ENCODE results near the gene SOX18. TPM values are rescaled to one million over a fixed set of nuclear protein-coding genes. Genes with fewer than 3 reads are reported as not detected.
"Not testable (repeated sequence)": the region's sequence is repeated elsewhere in the genome, so short reads cannot be mapped to it uniquely, and the experiment has no call there.

Gene SOX18
- total and polyA plus RNA-seq, 5 donors from 2014 or later = not detected

DNA sequence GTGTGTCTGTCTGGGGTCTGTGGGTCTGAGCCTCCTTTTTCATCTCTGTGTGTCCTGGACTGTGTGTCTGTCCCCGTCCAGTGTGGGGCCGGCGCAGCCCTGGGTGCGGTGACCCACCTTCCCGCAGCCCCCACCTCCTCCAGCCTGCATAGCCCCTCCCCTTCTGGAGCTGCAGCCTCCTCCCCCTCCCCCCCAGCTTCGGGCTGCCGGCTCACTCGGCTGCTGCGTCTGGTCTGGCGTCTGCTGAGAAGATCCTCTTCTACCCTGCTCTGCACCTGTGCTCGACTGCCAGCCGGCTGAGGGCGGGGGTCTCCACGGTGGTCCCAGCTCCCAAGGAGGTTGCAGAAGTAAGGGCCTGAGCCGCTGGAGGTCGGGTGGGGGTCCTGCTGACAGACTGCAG lies 42.3 kb upstream of the SOX18 start:
- H3K4me1 Mint-ChIP-seq = peaks cover 0 to 7% (median 4%) of the 10 kb centered on the region in 4 donors
- peaks cover 0 to 7% (median 2%) of the 10 kb centered on the region in 7 donors for H3K9me3 Mint-ChIP-seq
- H3K36me3 ChIP-seq (ENCODE audit: control insufficient read depth, insufficient read depth, low read length) = no peaks in the 10 kb centered on the region
- H3K27me3 ChIP-seq (ENCODE audit: control insufficient read depth, insufficient read depth, low read length) = no peaks in the 10 kb centered on the region
- peaks cover 18% of the 10 kb centered on the region for H3K27me3 Mint-ChIP-seq
- no peak for DNase-seq
- no peak overlapping the region for H3K4me3 ChIP-seq (ENCODE audit: low read depth, low read length)
- ATAC-seq (ENCODE audit: low read depth in 2 of 2) = no peak
- peaks cover 0 to 6% of the 10 kb centered on the region in 2 experiments for H3K9me3 ChIP-seq (ENCODE audit: control insufficient read depth in 2 of 2, low read length in 2 of 2)
- no peaks in the 10 kb centered on the region for H3K4me1 ChIP-seq (ENCODE audit: control insufficient read depth, insufficient read depth, low read length, poor library complexity, severe bottlenecking)
- H3K4me3 Mint-ChIP-seq = no peak overlapping the region
- no peak overlapping the region for H3K27ac Mint-ChIP-seq
- H3K36me3 Mint-ChIP-seq = peaks cover 7% of the 10 kb centered on the region
- no peak overlapping the region for H3K27ac ChIP-seq (ENCODE audit: insufficient read depth, low read length, poor library complexity, severe bottlenecking)

- ATAC-seq (ENCODE audit: low read depth in 2 of 2) (no peak), DNase-seq (no peak)
- Histone ChIP-seq H3K27me3 (ENCODE audit: control insufficient read depth, insufficient read depth, low read length) (no peaks in the 10 kb centered on the region), H3K36me3 (ENCODE audit: control insufficient read depth, insufficient read depth, low read length) (no peaks in the 10 kb centered on the region), H3K27ac (ENCODE audit: insufficient read depth, low read length, poor library complexity, severe bottlenecking) (no peak overlapping the region), H3K4me3 (ENCODE audit: low read depth, low read length) (no peak overlapping the region), H3K4me1 (ENCODE audit: control insufficient read depth, insufficient read depth, low read length, poor library complexity, severe bottlenecking) (no peaks in the 10 kb centered on the region), H3K9me3 (ENCODE audit: control insufficient read depth in 2 of 2, low read length in 2 of 2) (peaks cover 0 to 6% of the 10 kb centered on the region in 2 experiments)
- no peak overlapping the region for H3K4me3 Mint-ChIP-seq
- no peak overlapping the region for H3K27ac Mint-ChIP-seq
- peaks cover 0 to 9% (median 2%) of the 10 kb centered on the region in 7 donors for H3K9me3 Mint-ChIP-seq
- peaks cover 18% of the 10 kb centered on the region for H3K27me3 Mint-ChIP-seq
- H3K36me3 Mint-ChIP-seq = peaks cover 3% of the 10 kb centered on the region
- H3K4me1 Mint-ChIP-seq = peaks cover 0 to 7% (median 2%) of the 10 kb centered on the region in 4 donors
These were observed 41.9 kb upstream of the SOX18 start for GRCh38 chr20:64091340-64091739.

DNA sequence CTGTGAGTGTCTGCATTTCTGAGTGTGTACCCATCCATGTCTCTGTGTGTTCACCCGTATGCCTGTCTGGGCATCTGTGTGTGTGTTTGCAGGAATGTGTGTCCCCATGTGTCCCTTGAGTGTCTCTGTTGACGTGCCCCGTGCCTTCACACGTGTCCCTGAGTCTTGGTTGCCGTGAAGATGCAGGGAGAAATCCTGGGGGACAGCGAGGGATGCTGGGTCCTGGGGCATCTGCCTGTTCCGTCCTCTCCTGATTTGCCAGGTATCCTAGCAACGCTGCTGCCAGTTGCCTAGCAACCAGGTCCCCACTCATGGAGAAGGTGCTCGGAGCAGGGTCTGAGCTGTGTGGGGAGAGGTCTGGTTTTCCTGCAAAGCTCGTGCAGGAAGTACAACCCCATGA lies 40.7 kb upstream of the SOX18 start:
- Histone ChIP-seq H3K27ac (ENCODE audit: insufficient read depth, low read length, poor library complexity, severe bottlenecking) (no peak overlapping the region), H3K36me3 (ENCODE audit: control insufficient read depth, insufficient read depth, low read length) (no peaks in the 10 kb centered on the region), H3K9me3 (ENCODE audit: control insufficient read depth in 2 of 2, low read length in 2 of 2) (peaks cover 0 to 6% of the 10 kb centered on the region in 2 experiments), H3K27me3 (ENCODE audit: control insufficient read depth, insufficient read depth, low read length) (peaks cover 4% of the 10 kb centered on the region), H3K4me1 (ENCODE audit: control insufficient read depth, insufficient read depth, low read length, poor library complexity, severe bottlenecking) (no peaks in the 10 kb centered on the region), H3K4me3 (ENCODE audit: low read depth, low read length) (no peak overlapping the region)
- peaks cover 3% of the 10 kb centered on the region for H3K36me3 Mint-ChIP-seq
- no peak for DNase-seq
- ATAC-seq (ENCODE audit: low read depth in 2 of 2) = no peak
- peaks cover 0 to 9% (median 2%) of the 10 kb centered on the region in 7 donors for H3K9me3 Mint-ChIP-seq
- H3K4me1 Mint-ChIP-seq = peaks cover 0 to 8% (median 2%) of the 10 kb centered on the region in 4 donors
- no peak overlapping the region for H3K27ac Mint-ChIP-seq
- no peak overlapping the region for H3K4me3 Mint-ChIP-seq
- H3K27me3 Mint-ChIP-seq = peaks cover 23% of the 10 kb centered on the region

DNA sequence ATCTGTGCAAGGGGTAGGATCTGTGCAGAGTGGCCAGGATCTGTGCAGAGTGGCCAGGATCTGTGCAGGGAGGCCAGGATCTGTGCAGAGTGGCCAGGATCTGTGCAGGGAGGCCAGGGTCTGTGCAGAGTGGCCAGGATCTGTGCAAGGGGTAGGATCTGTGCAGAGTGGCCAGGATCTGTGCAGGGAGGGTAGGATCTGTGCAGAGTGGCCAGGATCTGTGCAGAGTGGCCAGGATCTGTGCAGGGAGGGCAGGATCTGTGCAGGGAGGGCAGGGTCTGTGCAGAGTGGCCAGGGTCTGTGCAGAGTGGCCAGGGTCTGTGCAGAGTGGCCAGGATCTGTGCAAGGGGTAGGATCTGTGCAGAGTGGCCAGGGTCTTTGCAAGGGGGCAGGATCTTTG lies 39.1 kb upstream of the SOX18 start:
- ATAC-seq (ENCODE audit: low read depth in 2 of 2); H3K36me3 Mint-ChIP-seq; H3K4me3 Mint-ChIP-seq; H3K9me3 ChIP-seq (ENCODE audit: control insufficient read depth in 2 of 2, low read length in 2 of 2); H3K9me3 Mint-ChIP-seq; H3K36me3 ChIP-seq (ENCODE audit: control insufficient read depth, insufficient read depth, low read length); H3K27me3 ChIP-seq (ENCODE audit: control insufficient read depth, insufficient read depth, low read length); H3K27ac ChIP-seq (ENCODE audit: insufficient read depth, low read length, poor library complexity, severe bottlenecking); H3K4me3 ChIP-seq (ENCODE audit: low read depth, low read length); H3K27ac Mint-ChIP-seq; DNase-seq: not testable (repeated sequence)
- peaks cover 10% of the 10 kb centered on the region for H3K4me1 ChIP-seq (ENCODE audit: control insufficient read depth, insufficient read depth, low read length, poor library complexity, severe bottlenecking)
- Mint-ChIP-seq H3K4me1 (peaks cover 0 to 14% (median 3%) of the 10 kb centered on the region in 4 donors), H3K27me3 (peaks cover 33% of the 10 kb centered on the region)

DNA sequence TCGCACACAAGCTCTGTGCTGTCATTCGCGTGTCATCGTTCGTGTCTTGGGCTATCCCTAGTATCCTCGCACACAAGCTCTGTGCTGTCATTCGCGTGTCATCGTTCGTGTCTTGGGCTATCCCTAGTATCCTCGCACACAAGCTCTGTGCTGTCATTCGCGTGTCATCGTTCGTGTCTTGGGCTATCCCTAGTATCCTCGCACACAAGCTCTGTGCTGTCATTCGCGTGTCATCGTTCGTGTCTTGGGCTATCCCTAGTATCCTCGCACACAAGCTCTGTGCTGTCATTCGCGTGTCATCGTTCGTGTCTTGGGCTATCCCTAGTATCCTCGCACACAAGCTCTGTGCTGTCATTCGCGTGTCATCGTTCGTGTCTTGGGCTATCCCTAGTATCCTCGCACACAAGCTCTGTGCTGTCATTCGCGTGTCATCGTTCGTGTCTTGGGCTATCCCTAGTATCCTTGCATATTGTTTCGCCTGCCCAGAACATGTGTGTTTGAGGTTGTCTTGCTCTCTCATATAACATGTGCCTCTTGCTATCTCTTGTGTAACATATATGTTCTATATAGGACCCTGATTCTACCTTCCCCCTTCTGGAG lies 37.9 kb upstream of the SOX18 start:
- H3K4me3 Mint-ChIP-seq; H3K27ac Mint-ChIP-seq; H3K36me3 Mint-ChIP-seq; DNase-seq; H3K27me3 ChIP-seq (ENCODE audit: control insufficient read depth, insufficient read depth, low read length); H3K4me3 ChIP-seq (ENCODE audit: low read depth, low read length); H3K9me3 ChIP-seq (ENCODE audit: control insufficient read depth in 2 of 2, low read length in 2 of 2); H3K9me3 Mint-ChIP-seq; H3K27ac ChIP-seq (ENCODE audit: insufficient read depth, low read length, poor library complexity, severe bottlenecking); ATAC-seq (ENCODE audit: low read depth in 2 of 2); H3K36me3 ChIP-seq (ENCODE audit: control insufficient read depth, insufficient read depth, low read length): not testable (repeated sequence)
- H3K27me3 Mint-ChIP-seq = peaks cover 35% of the 10 kb centered on the region
- peaks cover 0 to 18% (median 3%) of the 10 kb centered on the region in 4 donors for H3K4me1 Mint-ChIP-seq
- peaks cover 22% of the 10 kb centered on the region for H3K4me1 ChIP-seq (ENCODE audit: control insufficient read depth, insufficient read depth, low read length, poor library complexity, severe bottlenecking)

DNA sequence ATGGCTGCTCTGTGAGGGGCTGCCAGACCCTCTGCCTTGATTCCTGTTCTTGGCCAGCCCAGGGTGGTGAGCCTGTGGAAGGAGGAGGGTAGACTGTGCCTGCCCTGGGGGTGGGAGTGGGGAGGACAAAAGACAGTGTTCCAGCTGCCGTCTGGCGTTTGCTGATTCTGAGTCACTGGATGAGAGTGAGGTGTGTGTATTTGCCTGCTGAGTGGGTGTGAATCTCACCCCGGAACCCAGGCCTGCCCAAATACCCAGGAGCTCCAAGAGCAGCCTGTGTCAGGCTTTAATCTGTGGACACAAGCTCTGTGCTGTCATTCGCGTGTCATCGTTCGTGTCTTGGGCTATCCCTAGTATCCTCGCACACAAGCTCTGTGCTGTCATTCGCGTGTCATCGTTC lies 37.4 kb upstream of the SOX18 start:
- Histone ChIP-seq H3K36me3 (ENCODE audit: control insufficient read depth, insufficient read depth, low read length) (no peaks in the 10 kb centered on the region), H3K9me3 (ENCODE audit: control insufficient read depth in 2 of 2, low read length in 2 of 2) (peaks cover 0 to 6% of the 10 kb centered on the region in 2 experiments), H3K27me3 (ENCODE audit: control insufficient read depth, insufficient read depth, low read length) (peaks cover 4% of the 10 kb centered on the region), H3K4me3 (ENCODE audit: low read depth, low read length) (no peak overlapping the region), H3K27ac (ENCODE audit: insufficient read depth, low read length, poor library complexity, severe bottlenecking) (no peak overlapping the region), H3K4me1 (ENCODE audit: control insufficient read depth, insufficient read depth, low read length, poor library complexity, severe bottlenecking) (peaks cover 24% of the 10 kb centered on the region)
- no peak for ATAC-seq (ENCODE audit: low read depth in 2 of 2)
- Mint-ChIP-seq H3K27ac (no peak overlapping the region), H3K36me3 (peaks cover 3% of the 10 kb centered on the region), H3K27me3 (peaks cover 40% of the 10 kb centered on the region), H3K9me3 (peaks cover 0 to 9% (median 2%) of the 10 kb centered on the region in 7 donors), H3K4me3 (peak overlapping the region in 1 of 4 donors; percentile 73), H3K4me1 (peaks cover 0 to 23% (median 4%) of the 10 kb centered on the region in 4 donors)
- DNase-seq = no peak

- Mint-ChIP-seq H3K36me3 (peaks cover 3% of the 10 kb centered on the region), H3K4me3 (peak overlapping the region in 3 of 4 donors; percentile 85 to 90 (median 88)), H3K9me3 (peaks cover 0 to 9% (median 2%) of the 10 kb centered on the region in 7 donors), H3K27me3 (peaks cover 44% of the 10 kb centered on the region), H3K27ac (no peak overlapping the region), H3K4me1 (peaks cover 0 to 37% (median 10%) of the 10 kb centered on the region in 4 donors)
- ATAC-seq (ENCODE audit: low read depth in 2 of 2) (no peak), DNase-seq (no peak)
- Histone ChIP-seq H3K4me3 (ENCODE audit: low read depth, low read length) (no peak overlapping the region), H3K27me3 (ENCODE audit: control insufficient read depth, insufficient read depth, low read length) (peaks cover 4% of the 10 kb centered on the region), H3K4me1 (ENCODE audit: control insufficient read depth, insufficient read depth, low read length, poor library complexity, severe bottlenecking) (peaks cover 29% of the 10 kb centered on the region), H3K36me3 (ENCODE audit: control insufficient read depth, insufficient read depth, low read length) (no peaks in the 10 kb centered on the region), H3K9me3 (ENCODE audit: control insufficient read depth in 2 of 2, low read length in 2 of 2) (peaks cover 0 to 6% of the 10 kb centered on the region in 2 experiments), H3K27ac (ENCODE audit: insufficient read depth, low read length, poor library complexity, severe bottlenecking) (no peak overlapping the region)
These were observed 35.3 kb upstream of the SOX18 start for GRCh38 chr20:64084685-64085152.

Data from CD4-positive, CD25-positive, alpha-beta regulatory T cell (primary cell).